ENCODE measurements around the gene DNAL1. TPM values are rescaled to one million over a fixed set of nuclear protein-coding genes. Genes with fewer than 3 reads are reported as not detected.

The DNAL1 gene
- total RNA-seq, 1 experiment from 2014 or later = 14.6 TPM

GRCh38 chr14:73599499-73599898 is 45.3 kb upstream of the DNAL1 start (continued):
- TF ChIP-seq REST (IDR thresholded peaks at IDR 0.05; ENCODE audit: low read depth) (no peak), EGR1 (IDR thresholded peaks at IDR 0.05; ENCODE audit: low read depth) (no peak), MAX (IDR thresholded peaks at IDR 0.05) (no peak), RAD21 (IDR thresholded peaks at IDR 0.05; ENCODE audit: low read depth) (no peak), EZH2phosphoT487 (IDR thresholded peaks at IDR 0.05; ENCODE audit: borderline replicate concordance) (no peak)

- no peak overlapping the region for H3K27ac ChIP-seq (ENCODE audit: low read depth, low read length)
- ChIA-PET POLR2A (no interaction called here), RAD21 (ENCODE audit: low non-redundant PET in 1 of 2, low total read pairs in 2 of 2, uncharacterized antibody in 2 of 2, unreplicated experiment in 2 of 2) (no interaction called here), CTCF (no interaction called here)
- no peak overlapping the region for H3K9ac ChIP-seq (ENCODE audit: low read length)
- H3K36me3 ChIP-seq (ENCODE audit: control insufficient read depth in 1 of 2, insufficient read depth in 2 of 2, low read length in 2 of 2) = no peaks in the 10 kb centered on the region
- DNase-seq (ENCODE audit: low read depth, low spot score) = no peak
- no peak overlapping the region for H3K4me3 ChIP-seq (replicated peaks in 1 of 2; ENCODE audit: low read depth in 1 of 2, low read length in 2 of 2)
- H3K9me3 ChIP-seq (ENCODE audit: control insufficient read depth in 1 of 2, insufficient read depth in 1 of 2, low read depth in 1 of 2, low read length in 2 of 2) = no peaks in the 10 kb centered on the region
- H3K4me1 ChIP-seq (ENCODE audit: control insufficient read depth in 1 of 2, insufficient read depth in 2 of 2, low read length in 2 of 2) = peaks cover 0 to 16% of the 10 kb centered on the region in 2 experiments; a peak in 2 of 4 replicates
- H2AFZ ChIP-seq (ENCODE audit: low read depth, low read length, poor library complexity, severe bottlenecking) = peak overlapping the region; percentile 84
- BruUV-seq (replicated peaks) = no TSS peak
- TF ChIP-seq EZH2 (IDR thresholded peaks at IDR 0.05) (no peak), TCF7L2 (IDR thresholded peaks at IDR 0.05; ENCODE audit: borderline replicate concordance, extremely low read depth, insufficient read depth, insufficient read length) (no peak), YY1 (IDR thresholded peaks at IDR 0.05; ENCODE audit: extremely low read depth, insufficient replicate concordance, low read depth, low read length) (no peak), SRF (IDR thresholded peaks at IDR 0.05; ENCODE audit: low read depth) (no peak), REST (IDR thresholded peaks at IDR 0.05; ENCODE audit: low read depth) (no peak), ZNF274 (IDR thresholded peaks at IDR 0.05; ENCODE audit: low read depth, low read length) (no peak), ZFX (IDR thresholded peaks at IDR 0.05) (no peak), CTCF (IDR thresholded peaks at IDR 0.05 in 2 of 3, conservative IDR thresholded peaks at IDR 0.05 in 1 of 3; ENCODE audit: borderline replicate concordance in 1 of 3, insufficient read depth in 1 of 3, low read depth in 2 of 3, low read length in 2 of 3) (no peak), MAX (IDR thresholded peaks at IDR 0.05) (no peak), ATF3 (IDR thresholded peaks at IDR 0.05) (no peak)
- H3K9me2 ChIP-seq (ENCODE audit: insufficient read depth) = no peaks in the 10 kb centered on the region
- H3K27me3 ChIP-seq (ENCODE audit: insufficient read depth, low read length) = no peaks in the 10 kb centered on the region
- no peaks in the 10 kb centered on the region for H3K79me2 ChIP-seq (ENCODE audit: insufficient read depth, low read length)
- no peak for ATAC-seq
- no peaks in the 10 kb centered on the region for H4K20me1 ChIP-seq (ENCODE audit: insufficient read depth)
- peak overlapping the region; percentile 3; the same call in 1 of the 2 replicates for H3K4me2 ChIP-seq (ENCODE audit: low read length)
- intact Hi-C loops (cut with micrococcal nuclease) = no loop called here
Measured at GRCh38 chr14:73602994-73603393, 41.8 kb upstream of the DNAL1 start.
